ENCODE measurements around the gene HECW1. TPM values are rescaled to one million over a fixed set of nuclear protein-coding genes. Genes with fewer than 3 reads are reported as not detected.

HECW1 gene
- total RNA-seq, 2 experiments from 2014 or later: not detected

DNA sequence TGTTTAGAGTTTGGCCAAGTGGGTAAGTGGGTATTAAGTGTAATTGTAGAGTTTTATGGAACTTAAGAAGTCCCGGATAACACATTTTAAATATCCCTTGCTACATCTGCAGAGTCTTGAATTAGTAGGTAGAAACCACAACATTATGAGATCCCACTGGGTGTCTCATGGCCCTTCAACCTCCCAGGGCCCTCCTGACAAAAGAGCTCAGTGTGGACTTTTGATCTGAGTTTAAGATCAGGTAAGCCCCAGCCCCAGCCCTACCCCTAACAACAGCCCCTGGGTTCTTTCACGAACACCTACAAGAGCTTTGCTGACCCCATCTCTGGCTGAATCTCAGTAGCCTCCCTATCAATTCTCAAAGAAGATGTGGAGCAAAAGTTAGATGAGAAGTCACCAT, 405.0 kb downstream of the HECW1 start:
- no peaks in the 10 kb centered on the region for H3K9me3 Mint-ChIP-seq (ENCODE audit: low read depth)
- H3K27ac Mint-ChIP-seq: no peak overlapping the region
- H3K36me3 Mint-ChIP-seq (ENCODE audit: low read depth): no peaks in the 10 kb centered on the region
- ATAC-seq (no peak), DNase-seq (no peak)
- ChIA-PET POLR2A (interaction anchor here (1.2 kb wide), 1 partner anchor 65 kb away, joined by 3 read pairs; the partner anchor contains the start of gene STK17A), CTCF (interaction anchor here (0.8 to 1.5 kb wide), 5 partner anchors 10 to 321 kb away, joined by 3 to 8 read pairs (median 4); partner anchors contain the start of gene STK17A)
- H3K4me3 Mint-ChIP-seq: no peak overlapping the region
- peaks cover 14% of the 10 kb centered on the region for H3K27me3 Mint-ChIP-seq
- H3K4me1 Mint-ChIP-seq: peaks cover 12% of the 10 kb centered on the region
- intact Hi-C loops (cut with DNase I, micrococcal nuclease): no loop called here

DNA sequence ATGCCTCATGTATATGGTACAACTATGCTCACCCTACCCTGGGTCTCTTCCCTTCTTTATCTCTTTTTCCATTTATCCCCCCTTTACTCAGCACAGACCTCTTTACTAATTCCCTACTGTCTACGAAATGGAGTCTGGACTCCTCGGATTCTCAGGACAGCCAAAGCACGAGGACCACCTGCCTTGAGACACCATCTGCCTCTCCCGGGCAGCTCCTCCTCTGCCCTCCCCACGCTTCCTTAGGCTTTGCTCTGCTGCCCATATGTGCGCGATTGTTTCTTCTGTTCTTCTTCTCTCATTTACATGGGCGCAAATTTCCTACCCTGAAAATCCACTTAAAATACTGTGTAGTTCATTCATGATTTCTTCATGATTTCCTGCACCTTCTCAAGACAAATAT, 407.8 kb downstream of the HECW1 start:
- intact Hi-C loops (cut with DNase I, micrococcal nuclease): no loop called here
- no peak overlapping the region for H3K27ac Mint-ChIP-seq
- H3K4me1 Mint-ChIP-seq: peaks cover 7% of the 10 kb centered on the region
- DNase-seq (no peak), ATAC-seq (no peak)
- no peak overlapping the region for H3K4me3 Mint-ChIP-seq
- peaks cover 5% of the 10 kb centered on the region for H3K27me3 Mint-ChIP-seq
- CTCF ChIA-PET: interaction anchor here (0.8 to 1.0 kb wide), 2 partner anchors 9 kb away, joined by 3 read pairs; no protein-coding TSS in a partner anchor
- H3K36me3 Mint-ChIP-seq (ENCODE audit: low read depth): no peaks in the 10 kb centered on the region
- no peaks in the 10 kb centered on the region for H3K9me3 Mint-ChIP-seq (ENCODE audit: low read depth)
- POLR2A ChIA-PET: no interaction called here

DNA sequence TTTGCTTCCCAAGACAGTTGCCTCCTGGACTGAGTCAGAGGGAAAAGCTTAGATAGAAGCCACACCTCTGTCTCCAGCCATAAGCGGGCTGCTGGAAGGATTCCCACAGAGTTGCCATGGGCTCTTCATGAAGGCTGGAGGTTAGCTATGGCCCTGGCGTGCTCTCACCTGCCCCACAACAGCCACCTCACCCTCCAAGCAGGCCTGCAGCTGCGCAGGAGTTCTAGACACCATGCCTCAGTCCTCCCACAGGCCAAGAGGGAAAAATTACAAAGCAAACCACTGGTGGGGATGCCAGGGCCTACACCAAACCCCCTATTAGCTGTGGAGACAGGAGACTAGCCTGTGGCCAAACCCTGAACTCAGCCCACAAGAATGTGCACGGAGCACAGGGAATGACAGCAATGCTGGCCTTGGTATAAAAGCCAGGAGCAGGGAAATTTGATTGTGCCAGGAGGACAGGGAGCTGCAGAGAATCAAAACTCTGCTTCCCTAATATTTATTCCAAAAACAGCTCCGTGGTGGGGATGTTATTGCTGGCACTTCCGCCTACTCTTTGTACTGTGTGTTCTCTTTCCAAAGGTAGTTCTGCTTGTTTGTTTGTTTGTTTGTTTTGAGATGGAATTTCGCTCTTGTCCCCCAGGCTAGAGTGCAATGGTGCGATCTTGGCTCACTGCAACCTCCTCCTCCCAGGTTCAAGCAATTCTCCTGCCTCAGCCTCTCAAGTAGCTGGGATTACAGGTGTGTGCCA, 410.1 kb downstream of the HECW1 start:
- ChIA-PET CTCF (interaction anchor here (0.6 kb wide), 1 partner anchor 177 kb away, joined by 3 read pairs; no protein-coding TSS in a partner anchor), POLR2A (no interaction called here)
- intact Hi-C loops (cut with DNase I, micrococcal nuclease): no loop called here
- no peaks in the 10 kb centered on the region for H3K36me3 Mint-ChIP-seq (ENCODE audit: low read depth)
- no peak for ATAC-seq
- no peaks in the 10 kb centered on the region for H3K27me3 Mint-ChIP-seq
- H3K4me1 Mint-ChIP-seq: no peaks in the 10 kb centered on the region
- H3K27ac Mint-ChIP-seq: no peak overlapping the region
- H3K9me3 Mint-ChIP-seq (ENCODE audit: low read depth): no peaks in the 10 kb centered on the region
- H3K4me3 Mint-ChIP-seq: no peak overlapping the region
- no peak for DNase-seq

DNA sequence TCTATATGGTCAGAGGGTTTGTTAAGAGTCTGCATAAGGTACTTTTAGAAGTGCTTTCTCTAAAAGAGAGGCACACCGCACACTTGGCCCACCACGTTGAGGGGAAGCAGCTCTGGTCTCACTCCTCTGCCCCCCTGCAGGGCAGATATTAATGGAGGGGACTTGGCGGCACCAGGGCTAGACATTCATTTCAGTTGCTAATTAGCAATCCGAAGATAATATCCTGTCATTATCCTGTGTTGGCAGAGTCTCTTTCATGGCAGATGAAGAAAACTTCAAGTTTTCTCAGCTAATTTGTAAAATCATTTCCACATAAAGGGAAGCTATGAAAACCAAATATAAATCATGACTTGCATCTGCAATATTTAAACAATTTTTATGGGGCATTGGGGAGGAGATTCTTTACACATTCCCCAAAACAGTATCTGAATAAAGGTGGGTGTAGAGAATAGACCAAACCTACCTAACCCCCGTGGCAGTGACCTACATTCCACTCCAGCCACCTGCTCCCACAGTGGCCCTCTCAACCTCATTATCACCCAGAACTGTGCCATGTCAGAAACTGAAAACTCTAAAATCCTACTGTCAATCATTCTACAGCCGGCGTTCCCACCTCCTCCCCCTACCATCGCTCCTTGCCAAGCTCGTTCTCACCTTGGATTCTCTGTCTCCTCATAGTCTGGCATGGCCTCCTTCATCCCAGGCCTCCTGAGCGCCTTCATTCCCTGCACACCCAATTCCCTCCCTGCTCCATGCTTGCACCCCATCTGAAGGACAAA, 416.3 kb downstream of the HECW1 start:
- Mint-ChIP-seq H3K4me1 (no peaks in the 10 kb centered on the region), H3K27ac (no peak overlapping the region), H3K9me3 (ENCODE audit: low read depth) (no peaks in the 10 kb centered on the region), H3K36me3 (ENCODE audit: low read depth) (no peaks in the 10 kb centered on the region), H3K4me3 (no peak overlapping the region), H3K27me3 (no peaks in the 10 kb centered on the region)
- no peak for DNase-seq
- intact Hi-C loops (cut with DNase I, micrococcal nuclease): no loop called here
- POLR2A ChIA-PET: no interaction called here
- CTCF ChIA-PET: interaction anchor here (1.0 to 1.8 kb wide), 2 partner anchors 8 to 171 kb away, joined by 3 to 5 read pairs; no protein-coding TSS in a partner anchor
- no peak for ATAC-seq

DNA sequence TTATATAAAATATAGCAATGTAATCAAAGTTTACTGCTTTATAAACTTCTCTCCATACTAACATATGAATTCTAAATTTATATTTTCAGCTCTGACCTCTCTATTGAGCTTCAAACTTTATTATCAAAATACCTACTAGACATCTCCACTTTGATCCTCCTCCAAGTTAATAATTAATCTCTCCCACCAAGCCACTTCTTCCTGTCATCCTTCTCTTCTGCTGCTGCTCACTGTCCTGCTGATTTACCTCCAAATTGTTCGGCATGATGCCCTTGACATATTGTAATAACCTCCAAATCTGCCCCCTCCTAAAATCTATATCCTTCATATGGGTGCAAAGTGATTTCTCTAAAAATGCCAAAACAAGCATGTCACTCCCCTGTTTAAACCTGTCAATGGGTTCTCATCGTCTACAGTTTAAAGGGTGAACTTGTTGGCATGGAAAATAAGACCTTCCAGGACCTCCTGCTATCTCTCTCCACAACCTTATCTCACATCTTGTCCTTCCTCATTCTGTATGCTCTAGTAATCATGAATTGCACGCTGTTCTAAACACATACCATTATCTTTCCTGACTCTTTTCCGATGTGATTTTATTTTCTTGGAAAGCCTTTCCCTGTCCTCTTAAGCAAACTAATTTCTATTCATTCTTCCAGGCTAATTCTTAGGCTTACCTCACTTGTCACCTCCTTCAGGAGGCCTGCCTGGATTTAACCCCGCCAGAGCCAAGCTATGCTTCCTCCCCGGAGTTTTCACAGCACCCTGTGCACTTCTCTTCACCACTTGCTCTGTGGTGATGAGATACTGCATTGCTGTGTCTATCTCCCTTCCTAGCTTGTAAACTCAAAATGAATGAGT, 418.3 kb downstream of the HECW1 start:
- H3K4me1 Mint-ChIP-seq: no peaks in the 10 kb centered on the region
- H3K36me3 Mint-ChIP-seq (ENCODE audit: low read depth): no peaks in the 10 kb centered on the region
- no peak for DNase-seq
- CTCF ChIA-PET: no interaction called here
- no peak overlapping the region for H3K27ac Mint-ChIP-seq
- intact Hi-C loops (cut with DNase I, micrococcal nuclease): no loop called here
- POLR2A ChIA-PET: no interaction called here
- H3K27me3 Mint-ChIP-seq: no peaks in the 10 kb centered on the region
- ATAC-seq: no peak
- no peaks in the 10 kb centered on the region for H3K9me3 Mint-ChIP-seq (ENCODE audit: low read depth)
- no peak overlapping the region for H3K4me3 Mint-ChIP-seq

DNA sequence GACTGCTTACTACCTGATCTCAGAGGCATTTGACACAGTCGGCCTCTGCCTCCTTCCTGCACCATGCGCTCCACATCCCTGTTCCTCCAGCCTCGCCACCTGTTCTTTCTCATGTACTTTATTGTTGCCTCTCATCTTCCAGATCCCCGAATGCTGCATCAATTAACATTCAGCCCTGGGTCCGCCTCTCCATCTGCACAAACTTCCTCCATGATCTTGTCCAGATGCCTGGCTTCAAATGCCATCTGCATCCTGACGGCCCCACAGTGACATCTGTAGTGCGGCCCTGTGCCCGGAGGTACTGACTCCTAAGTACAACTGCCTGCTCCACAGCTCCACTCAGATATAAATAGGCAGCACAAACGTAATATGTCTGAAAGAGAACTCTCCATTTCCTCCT, 419.3 kb downstream of the HECW1 start:
- no peaks in the 10 kb centered on the region for H3K4me1 Mint-ChIP-seq
- no peaks in the 10 kb centered on the region for H3K27me3 Mint-ChIP-seq
- intact Hi-C loops (cut with DNase I, micrococcal nuclease): no loop called here
- POLR2A ChIA-PET: no interaction called here
- CTCF ChIA-PET: no interaction called here
- ATAC-seq (no peak), DNase-seq (no peak)
- H3K4me3 Mint-ChIP-seq: no peak overlapping the region
- no peaks in the 10 kb centered on the region for H3K9me3 Mint-ChIP-seq (ENCODE audit: low read depth)
- no peak overlapping the region for H3K27ac Mint-ChIP-seq
- no peaks in the 10 kb centered on the region for H3K36me3 Mint-ChIP-seq (ENCODE audit: low read depth)

DNA sequence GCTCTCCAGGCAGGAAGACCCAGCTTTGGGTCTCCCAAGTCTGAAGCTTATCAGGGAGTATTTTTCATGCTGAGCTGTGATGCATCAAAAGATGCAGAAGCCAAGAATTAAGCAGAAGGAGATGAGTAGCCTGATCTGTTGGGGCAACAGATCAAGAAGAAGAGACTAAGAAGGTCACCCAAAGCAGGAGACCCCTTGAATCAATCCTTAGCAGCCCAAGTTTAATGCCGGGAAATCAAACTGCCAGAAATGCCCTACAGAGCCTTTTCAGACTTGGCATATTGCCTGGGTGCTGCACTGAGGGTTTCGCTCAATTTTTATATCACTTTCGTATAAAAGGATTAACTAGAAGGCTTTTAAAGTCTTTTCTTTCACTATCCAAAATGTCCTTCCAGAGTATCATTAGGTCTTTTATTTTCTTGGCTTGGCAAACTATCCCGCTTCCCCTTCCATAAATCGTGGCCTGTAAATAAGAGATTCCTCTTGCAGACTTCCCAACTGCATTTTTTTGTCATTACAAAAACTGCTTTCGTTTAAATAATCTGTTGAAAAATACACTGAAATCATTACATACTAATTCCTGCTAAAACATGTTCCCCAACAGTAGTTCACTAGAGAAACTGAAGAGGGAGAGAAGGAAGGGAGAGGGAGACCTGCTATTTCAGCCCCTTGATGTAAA, 421.5 kb downstream of the HECW1 start:
- Mint-ChIP-seq H3K9me3 (ENCODE audit: low read depth) (no peaks in the 10 kb centered on the region), H3K27ac (no peak overlapping the region), H3K36me3 (ENCODE audit: low read depth) (no peaks in the 10 kb centered on the region), H3K4me3 (no peak overlapping the region), H3K27me3 (no peaks in the 10 kb centered on the region), H3K4me1 (no peaks in the 10 kb centered on the region)
- ATAC-seq (no peak), DNase-seq (no peak)
- ChIA-PET POLR2A (no interaction called here), CTCF (no interaction called here)
- intact Hi-C loops (cut with DNase I, micrococcal nuclease): no loop called here

DNA sequence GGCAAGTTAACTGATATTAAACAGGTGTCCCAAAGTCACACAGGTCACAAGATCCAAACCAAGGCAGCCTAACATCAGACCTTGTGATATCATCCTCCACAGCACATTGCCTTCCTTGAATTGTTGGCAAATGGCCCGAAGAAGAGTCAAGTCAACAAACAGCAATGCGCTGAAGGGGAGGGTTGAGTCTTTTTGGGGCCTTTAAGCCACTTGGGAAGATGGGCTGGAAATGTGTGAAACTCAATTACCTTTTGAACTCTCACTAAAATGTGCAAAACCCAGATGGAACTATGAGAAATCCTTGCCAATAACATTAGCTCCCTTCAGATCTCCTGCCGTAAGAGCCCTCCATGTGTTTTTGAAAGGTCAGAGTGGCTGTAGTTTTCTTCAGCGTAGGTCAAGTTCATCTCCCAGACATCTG, 422.6 kb downstream of the HECW1 start:
- no peaks in the 10 kb centered on the region for H3K9me3 Mint-ChIP-seq (ENCODE audit: low read depth)
- intact Hi-C loops (cut with DNase I, micrococcal nuclease): no loop called here
- no peak overlapping the region for H3K4me3 Mint-ChIP-seq
- ChIA-PET CTCF (no interaction called here), POLR2A (no interaction called here)
- ATAC-seq (no peak), DNase-seq (no peak)
- H3K36me3 Mint-ChIP-seq (ENCODE audit: low read depth): no peaks in the 10 kb centered on the region
- H3K27me3 Mint-ChIP-seq: no peaks in the 10 kb centered on the region
- H3K27ac Mint-ChIP-seq: no peak overlapping the region
- no peaks in the 10 kb centered on the region for H3K4me1 Mint-ChIP-seq

DNA sequence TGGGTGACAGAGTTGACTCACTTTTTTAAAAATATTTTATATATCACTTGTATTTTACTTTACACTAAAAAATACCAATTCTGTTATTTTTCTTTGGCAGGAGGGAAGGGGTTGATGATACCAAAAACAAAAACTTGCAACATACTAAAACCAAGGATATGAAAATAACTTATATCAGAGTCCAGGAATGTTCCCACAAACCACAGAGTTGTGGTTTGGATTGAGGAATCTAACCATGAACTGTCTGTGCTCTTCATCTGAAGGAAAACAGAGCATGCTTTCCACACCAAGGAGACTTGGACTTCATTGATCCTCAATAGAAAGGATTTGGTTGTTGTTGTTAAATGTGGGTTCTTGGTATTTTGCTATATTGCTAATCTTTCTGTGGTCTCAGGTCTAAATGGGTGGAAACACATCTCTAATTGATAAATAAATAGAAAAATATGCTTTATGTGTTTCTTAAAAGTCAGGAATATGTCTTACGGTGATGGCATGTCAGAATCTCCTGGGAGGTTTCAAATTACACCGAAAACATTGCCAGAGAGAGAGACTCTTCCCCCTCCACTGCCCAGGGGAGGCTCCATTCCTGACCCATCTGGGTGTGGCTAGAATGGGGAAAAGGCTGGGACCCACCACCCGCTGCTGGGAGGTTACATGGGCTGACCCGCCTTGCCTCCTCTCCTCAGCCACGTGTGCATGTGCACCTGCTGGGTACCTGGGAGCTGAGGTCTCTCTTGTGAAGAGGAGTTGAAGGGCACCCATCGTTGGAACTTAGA, 423.6 kb downstream of the HECW1 start:
- Mint-ChIP-seq H3K9me3 (ENCODE audit: low read depth) (no peaks in the 10 kb centered on the region), H3K36me3 (ENCODE audit: low read depth) (no peaks in the 10 kb centered on the region), H3K27ac (no peak overlapping the region), H3K27me3 (peaks cover under 1% of the 10 kb centered on the region), H3K4me3 (no peak overlapping the region), H3K4me1 (no peaks in the 10 kb centered on the region)
- CTCF ChIA-PET: no interaction called here
- intact Hi-C loops (cut with DNase I, micrococcal nuclease): no loop called here
- POLR2A ChIA-PET: no interaction called here
- ATAC-seq: no peak
- no peak for DNase-seq

DNA sequence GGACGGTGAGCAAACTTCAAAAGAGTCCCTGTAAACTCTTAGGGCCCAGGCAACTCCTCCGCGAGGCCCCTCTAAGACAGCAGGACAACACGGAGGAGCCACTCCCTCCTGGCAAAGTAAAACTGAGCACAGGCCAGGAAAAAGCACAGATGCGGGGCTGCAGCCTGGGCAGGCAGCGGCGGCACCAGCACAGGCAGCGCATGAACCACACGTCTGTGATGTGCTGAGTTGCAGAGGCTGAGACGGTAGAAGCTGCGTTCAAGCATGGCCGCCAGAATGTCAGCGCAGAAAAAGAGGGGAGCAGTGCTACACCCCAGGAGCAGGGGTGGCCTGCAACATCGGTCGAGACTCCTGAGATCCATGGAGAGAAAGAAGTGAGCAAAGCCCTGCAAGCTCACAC, 424.3 kb downstream of the HECW1 start:
- no peak for ATAC-seq
- POLR2A ChIA-PET: interaction anchor here (0.6 kb wide), 1 partner anchor 292 kb away, joined by 3 read pairs; no protein-coding TSS in a partner anchor

More for the DNA sequence above, 424.3 kb downstream of the HECW1 start:
- CTCF ChIA-PET: interaction anchor here (1.1 to 1.7 kb wide), 2 partner anchors 23 to 163 kb away, joined by 4 to 6 read pairs; no protein-coding TSS in a partner anchor
- no peak overlapping the region for H3K27ac Mint-ChIP-seq
- DNase-seq: no peak
- H3K27me3 Mint-ChIP-seq: peaks cover 3% of the 10 kb centered on the region
- H3K4me3 Mint-ChIP-seq: no peak overlapping the region
- no peaks in the 10 kb centered on the region for H3K36me3 Mint-ChIP-seq (ENCODE audit: low read depth)
- intact Hi-C loops (cut with DNase I, micrococcal nuclease): no loop called here
- H3K9me3 Mint-ChIP-seq (ENCODE audit: low read depth): no peaks in the 10 kb centered on the region
- no peaks in the 10 kb centered on the region for H3K4me1 Mint-ChIP-seq
